HG03175 (cell line): Measurements from ENCODE around the gene SPACA9.

Source experiments
- ATAC-seq: cut with Tn5 transposase; IDR thresholded peaks from one replicate; pipeline ENCODE4 v1.9.1; 2021; ENCODE audit warnings: mild to moderate bottlenecking, moderate library complexity; ENCODE audit not compliant: unreplicated experiment

SPACA9 gene

DNA sequence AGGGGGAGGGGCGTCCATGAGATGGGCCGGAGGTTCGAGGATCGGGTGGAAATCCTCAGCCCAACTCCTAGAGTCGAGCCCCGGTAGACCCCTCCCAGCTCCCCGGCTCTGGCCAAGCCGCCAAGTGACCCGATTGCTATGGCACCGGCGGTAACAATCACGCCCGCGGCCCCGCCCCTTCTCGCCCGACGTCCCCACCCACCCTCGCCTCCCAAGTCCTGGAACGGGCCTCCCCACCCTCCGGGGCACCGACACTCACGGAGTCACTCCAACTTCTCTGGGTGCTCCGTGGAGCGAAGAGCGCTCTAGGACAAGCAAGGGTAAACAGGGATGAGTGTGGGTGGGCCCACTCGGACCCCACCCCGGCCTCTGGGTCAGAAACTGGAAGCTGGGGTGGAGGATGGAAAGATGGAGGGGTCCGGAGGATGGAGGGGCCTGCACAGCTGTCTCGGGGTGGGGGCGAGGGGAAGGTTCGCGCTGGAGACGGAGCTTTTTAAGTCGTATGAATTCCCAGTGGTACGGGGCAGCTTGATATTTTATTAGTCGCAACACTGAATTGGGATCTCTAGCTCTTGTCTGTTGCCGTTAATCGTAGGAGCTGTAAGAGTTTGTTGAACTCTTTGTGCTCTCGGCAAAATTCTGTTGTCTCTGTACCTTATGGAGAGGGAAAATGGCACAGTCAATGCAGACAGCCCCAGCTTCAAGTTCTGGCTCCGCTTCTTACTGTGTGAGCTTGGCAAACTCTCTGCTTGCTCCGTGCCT lies at the start of gene SPACA9:
Gene SPACA9 (plus strand): TSS at position 204 of the 762 bp plus-strand sequence. CDS start 5,050 bp downstream, outside the sequence.
- no peak for ATAC-seq

DNA sequence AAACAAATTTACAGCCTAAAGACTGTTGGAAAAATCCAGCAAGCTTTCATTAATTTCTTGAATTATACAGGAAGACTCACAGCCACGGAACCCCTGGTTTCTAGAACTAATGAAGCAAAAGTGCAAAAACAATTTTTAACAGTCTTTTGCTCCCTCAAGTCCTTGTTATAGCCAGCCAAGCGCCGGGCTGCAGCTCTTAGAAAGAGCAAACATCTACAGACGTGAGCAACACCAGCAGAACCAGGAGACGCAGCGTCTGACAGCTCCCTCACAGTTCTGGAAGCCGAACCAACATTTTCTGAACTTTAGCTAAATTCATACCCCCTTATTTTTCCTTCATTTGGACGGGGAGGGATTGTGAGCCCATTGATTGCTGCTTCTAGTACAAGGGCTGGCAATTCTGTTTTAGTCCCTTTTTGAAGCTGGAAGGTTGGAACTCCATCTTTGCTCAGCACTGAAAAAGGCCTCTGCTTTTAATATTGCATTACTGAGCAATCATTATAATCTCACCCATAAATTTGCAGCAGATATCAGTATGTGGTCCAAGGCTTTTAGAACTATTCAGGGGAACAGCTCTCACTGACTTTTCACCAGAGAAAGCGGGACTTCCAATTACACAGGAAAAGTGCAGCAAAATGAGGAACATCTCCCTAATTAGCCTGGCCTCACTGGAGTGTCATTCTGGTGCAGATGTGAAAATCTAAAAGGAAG lies 46.4 kb upstream of the SPACA9 start:
- ATAC-seq = no peak

DNA sequence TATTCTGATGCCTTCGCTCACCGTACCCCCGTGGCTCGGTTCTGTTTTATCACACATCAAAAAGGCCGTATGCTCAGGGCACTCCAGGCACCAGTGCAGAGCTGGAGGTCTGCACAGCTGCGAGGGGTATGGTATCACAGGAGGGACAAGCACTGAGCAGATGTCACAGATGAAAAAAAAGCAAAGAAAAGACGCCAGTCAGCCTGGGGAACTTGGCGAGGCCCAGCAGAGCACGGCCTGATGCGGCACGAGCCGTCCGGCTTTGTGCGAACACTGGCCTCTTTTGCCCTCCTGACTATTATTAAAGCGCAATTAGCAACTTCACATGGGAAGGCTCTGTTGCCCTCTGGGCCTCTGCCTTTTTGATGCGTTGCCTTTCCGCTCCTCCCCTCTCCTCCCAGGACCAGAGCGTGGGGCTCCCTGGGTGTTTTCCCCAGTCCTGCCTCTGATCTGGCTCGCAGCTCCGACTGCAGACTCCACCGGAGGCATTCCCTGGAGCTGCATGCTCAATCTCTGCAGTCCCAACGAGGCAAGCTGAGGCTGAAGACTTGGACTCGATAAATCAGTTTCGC lies 45.1 kb upstream of the SPACA9 start:
- ATAC-seq = no peak

DNA sequence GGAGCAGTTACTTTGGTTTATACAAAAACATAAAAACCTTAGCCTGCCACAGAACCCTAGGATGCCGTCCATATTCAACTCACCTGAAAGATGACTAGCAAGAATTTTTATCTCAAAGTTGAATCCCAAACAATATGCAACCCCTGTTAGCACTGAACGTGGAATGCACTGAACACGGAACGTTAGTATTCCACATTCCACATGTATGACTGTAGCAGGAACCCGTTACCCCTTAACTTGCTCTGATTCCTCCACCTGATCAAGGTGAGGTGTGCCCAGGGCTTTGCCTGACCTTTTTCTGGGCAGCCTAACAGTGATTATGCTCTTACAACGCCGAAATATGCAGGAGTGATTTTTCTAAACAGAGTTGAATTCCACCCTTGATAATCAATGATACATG lies 44.4 kb upstream of the SPACA9 start:
- no peak for ATAC-seq

DNA sequence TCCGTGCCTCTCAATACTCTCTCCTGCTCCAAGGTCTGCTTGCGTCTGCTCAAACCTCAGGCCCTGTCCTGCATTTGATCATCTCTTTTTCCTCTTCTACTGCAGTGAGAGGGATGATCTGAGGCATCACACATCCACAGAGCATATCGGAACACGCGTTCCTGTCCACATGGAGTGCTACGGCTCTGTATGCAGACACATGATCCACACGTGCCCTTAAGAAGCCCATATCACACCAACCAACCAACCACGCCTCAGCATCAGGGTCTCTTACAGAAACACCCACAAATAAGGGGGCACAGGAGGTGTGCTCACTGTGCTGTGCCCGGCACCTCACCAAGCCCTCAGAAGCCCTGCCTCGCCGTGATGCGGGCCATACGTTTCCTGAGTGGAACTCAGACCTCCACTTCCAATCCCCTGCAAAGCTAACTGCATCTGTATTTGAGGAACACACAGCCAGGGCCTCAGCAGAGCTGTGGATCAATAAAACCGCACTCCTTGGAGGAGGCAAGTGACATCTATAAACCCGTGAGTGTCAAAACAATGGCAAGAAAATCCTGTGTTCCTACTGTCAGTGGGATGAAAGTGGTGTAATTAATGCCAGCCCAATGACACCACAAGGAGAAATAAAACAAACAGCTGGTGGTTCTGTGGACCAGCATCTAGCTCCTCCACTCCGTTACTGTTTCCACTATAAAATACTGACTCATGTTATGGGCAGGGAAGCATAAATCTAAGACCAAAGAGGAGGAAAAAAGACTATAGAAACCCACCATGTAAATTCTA lies 41.0 kb upstream of the SPACA9 start:
- no peak for ATAC-seq

DNA sequence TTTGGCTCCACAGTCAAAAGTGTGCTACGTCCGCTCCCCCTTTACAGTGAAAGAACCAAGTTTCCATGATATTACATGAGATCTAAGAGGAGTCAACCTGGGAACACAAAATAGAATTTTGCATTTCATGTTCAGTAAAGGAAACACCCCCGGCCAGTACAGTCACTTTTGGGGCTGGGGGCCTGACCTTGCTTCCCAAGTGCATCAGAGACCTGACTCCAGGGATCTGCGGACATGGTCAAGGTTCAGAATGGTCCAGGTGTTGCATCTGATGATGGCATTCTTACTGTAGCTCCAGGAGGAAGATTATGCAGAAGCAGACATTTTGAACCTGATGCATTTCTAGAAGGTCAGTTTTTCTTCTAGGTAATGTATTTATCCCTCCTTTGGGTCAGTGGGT lies 40.4 kb upstream of the SPACA9 start:
- no peak for ATAC-seq

DNA sequence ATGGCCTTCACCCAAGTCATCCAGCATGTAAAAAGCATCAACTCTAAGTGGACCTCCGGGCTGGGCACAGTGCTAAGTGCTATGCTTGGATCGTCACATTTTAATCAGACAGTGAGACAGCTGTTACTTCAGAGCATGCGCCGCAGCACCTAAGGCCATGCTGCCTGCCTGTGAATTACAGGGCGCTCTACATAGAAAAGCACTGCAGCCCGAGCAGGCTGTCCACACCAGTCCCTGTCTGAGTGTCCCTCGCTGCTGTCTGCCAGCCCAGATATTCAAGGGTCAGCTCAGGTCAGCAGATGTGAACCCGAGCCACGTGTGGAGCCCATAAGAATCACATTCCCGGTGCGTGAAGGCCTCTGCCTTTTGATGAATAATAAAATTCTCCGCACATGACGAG lies 37.7 kb upstream of the SPACA9 start:
- ATAC-seq = no peak

DNA sequence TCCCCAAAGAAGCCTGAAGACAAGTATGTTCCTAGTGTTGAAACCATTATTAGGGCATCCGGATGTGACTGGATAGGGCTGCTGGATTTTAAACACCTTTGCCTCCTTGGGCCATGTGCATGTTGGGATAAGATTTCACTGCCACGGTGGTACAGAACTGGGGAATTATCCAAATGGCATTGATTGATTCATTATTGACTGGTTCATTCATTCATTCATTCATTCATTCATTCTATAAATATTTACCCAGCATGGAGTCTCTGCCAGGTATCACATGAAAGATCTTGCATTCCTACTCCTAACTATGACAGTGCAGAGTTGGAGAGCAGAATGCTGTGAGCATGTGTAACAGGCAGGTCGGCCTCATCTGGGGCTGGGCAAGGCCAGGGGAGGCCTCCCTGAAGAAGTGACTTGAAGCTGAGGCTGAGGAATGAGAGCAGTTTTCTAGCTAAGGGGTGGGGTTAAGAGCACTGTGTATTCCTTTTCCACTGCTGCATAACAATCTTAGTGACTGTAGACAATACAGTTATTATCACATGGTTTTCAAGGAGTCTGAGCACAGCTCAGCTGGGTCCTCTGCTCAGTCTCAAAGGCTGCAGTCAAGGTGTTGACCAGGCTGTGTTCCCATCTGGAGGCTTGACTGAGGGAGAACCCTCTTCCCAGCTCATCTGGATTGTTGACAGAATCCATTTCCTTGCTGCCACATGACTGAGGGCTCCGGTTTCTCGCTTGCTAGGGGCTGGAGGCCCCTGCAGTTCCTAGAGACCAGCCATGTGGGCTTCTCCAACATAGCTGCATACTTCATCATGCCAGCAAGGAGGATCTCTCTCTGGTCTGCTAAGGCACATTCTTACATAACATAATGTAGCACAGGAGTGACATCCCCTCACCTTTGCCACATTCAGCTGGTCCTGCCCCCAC lies 36.3 kb upstream of the SPACA9 start:
- no peak for ATAC-seq

DNA sequence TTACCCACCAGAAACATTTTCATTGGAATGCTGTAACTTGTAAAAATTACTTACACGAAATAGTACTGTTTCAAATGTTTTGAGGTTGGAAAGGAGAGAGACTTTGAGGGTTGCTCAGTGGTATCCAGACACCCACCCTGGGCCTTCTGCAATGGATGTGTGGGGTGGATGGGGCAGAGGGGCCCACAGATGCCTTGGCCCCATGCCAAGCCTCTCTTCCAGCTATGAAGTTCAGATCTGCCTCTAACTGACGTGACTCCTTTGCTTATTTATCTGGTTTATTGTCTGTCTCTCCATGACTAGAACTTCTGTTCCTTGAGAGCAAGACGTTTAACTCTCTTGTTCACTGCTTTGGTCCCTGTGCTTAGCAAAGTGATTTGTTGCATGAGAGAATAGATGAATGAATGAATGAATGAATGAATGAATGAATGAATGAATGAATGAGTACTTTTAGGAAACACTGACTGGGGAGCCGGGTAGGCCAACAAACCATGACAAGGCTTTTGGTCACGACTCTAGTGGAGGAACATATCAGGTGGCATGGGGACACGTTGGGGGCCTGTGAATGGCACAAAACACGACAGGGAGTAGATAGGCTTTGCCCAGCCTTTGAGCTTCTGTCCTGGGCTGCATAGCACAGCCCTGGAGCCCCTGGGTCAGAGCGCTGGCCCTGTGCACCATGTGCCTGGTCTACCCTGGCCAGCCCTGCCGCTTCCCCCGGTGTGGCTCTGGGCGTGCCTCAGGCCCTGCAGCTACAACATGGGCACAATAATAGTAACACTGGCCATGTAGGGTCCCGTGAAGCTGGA lies 32.4 kb upstream of the SPACA9 start:
- no peak for ATAC-seq

DNA sequence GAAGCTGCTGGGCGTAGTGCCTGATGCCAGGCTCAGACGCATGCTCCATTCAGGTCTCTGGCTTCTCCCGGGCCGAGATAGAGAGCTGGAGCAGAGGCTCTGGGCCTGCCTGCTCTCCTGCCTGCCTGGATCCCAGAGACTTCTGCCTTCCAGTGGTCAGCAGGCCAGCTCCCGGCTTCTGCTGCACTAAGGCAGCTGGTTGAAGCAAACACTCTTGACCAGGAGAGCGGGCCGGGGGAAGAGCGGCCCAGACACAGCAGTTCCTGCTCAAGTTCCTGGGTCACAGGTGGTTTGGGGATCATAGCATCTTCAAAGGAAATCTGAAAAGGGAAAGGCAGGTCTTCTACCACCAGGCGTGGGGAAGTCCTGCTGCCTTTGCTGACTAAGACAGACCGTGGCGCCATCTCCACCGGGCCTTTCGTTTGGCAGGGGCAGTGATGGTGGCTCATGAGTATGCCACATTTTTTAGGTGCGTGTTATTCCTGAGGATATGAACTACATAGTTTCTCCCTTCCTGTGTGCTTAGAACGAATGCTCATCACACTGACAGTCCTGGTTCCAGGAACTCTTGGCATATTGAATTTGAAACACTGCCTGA lies 31.7 kb upstream of the SPACA9 start:
- ATAC-seq = no peak

DNA sequence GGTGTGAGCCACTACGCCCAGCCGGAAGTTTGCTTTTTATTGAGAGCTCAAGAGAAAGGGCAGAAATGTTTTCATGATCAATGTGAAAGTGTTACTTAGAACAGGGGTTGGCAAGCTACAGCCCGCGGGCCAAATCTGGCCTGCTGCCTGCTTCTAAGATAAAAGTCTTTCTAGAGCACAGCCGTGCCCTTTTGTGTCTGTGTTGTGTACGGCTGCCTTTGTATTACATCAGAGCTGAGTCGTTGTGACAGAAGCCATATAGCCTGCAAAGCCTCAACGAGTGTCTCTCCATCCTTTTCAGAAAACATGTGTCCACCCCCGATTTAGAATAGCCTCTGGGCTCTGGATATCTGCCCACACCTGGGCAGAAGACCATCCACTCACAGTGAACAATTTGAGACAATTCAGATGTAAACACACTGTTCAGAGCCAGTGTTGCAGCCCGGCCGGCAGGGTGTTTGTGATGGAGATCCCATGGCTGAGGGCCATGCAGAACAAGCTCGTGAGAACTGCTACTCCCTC lies 29.5 kb upstream of the SPACA9 start:
- no peak for ATAC-seq

DNA sequence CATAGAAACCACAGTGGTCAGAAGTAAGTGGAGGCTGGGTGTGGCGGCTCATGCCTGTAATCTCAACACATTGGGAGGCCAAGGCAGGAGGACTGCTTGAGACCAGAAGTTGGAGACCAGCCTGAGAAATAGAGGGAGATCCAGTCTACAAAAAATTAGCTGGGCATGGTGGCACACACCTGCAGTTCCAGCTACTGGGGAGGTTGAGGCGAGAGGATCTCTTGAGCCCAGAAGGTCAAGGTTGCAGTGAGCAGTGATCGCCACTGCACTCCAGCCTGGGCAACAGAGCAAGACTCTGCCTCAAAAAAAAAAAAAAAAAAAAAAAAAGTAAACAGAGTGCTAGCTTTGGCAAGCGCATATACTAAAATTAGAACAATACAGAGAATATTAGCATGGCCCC lies 25.2 kb upstream of the SPACA9 start:
- no peak for ATAC-seq

DNA sequence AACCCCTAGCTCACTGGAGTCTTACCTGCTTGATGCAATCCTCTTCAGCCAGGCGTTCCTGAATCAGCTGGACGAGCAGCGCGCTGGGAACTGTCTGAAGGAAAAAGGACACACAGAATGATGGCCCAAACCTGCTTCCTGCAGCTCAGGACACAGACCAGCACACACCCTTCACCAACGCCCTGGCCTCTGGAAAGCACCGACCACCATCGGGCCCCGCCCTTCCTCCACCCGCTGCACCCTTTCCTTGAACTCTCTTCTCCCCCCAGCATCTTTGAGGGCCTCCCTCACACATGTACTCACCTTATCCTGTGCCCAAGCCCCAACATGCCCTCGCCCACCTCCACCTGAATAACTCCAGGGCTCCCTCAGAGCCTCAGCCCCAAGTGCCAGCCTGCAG lies 23.9 kb upstream of the SPACA9 start:
- ATAC-seq = no peak

DNA sequence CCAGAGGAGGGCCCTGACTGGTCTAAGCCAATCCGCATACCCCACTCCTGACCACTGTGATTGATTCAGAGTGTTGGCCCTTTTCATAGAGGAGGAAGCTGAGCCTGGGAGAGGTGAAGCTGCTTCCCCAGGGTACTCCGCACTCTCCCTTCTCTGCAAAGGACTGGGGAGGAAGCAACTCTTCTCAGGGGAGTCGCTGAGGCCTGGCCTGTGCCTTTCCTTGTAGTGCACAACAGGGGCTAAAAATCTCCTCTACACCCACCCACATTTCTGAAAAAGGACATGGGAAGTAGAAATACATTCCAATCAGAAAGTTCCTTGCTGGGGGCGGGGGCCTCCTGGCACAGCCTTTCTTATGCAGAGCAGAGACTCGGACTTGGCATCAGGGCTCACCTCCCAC lies 22.8 kb upstream of the SPACA9 start:
- ATAC-seq = no peak

DNA sequence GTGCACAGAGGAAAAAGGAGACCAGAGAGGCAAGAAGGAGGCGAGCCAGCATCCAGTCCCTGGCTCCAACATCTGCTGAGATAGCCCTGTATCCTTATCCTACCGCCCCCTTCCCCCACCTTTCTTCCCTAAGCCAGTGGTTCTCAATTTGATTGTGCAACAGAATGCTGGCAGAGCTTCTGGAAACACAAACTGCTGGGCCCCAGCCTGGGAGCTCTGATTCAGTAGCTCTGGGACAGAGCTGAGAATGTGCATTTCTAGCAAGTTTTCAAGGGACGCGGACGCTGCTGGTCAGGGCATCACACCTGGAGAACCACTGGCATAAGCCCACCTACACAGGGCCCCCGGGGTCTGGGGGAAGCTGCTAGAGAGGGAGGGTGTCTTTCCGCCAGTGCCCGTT lies 21.7 kb upstream of the SPACA9 start:
- ATAC-seq = no peak

DNA sequence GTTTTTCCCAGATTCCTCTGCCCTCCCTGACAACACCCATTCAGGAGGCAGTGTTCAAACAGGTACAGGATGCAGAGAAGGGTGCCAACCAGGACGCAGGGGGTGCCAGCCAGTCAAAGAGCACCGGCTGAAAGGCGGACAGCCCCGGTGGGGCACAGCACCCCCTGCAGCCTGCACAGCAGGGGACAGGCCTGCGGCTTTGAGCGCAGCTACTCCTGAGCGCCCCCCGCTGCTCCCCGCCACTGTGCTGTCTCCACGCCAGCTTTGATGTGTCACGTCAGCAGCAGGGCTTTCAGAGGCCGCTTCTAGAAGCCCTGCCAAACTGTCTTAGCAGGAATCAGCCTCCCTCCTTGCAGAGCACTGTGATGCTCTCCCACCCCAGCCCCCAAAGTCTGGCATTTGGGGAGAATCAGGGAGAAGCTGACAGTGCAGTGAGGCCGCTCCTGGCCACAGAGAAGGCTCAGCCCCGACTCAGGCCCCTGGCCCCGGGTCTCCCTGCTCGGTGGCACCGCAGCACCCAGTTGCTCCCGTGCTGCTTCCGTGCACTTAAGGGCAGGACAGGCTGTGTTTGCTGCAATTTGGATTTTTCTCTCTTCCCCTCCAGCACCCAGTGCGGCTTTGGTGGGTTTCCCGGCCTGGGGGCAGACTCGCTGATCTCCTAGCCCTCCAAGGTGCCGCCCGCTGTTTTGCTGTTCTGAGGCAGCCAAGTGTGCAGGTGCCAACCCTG lies 20.9 kb upstream of the SPACA9 start:
- ATAC-seq = no peak

DNA sequence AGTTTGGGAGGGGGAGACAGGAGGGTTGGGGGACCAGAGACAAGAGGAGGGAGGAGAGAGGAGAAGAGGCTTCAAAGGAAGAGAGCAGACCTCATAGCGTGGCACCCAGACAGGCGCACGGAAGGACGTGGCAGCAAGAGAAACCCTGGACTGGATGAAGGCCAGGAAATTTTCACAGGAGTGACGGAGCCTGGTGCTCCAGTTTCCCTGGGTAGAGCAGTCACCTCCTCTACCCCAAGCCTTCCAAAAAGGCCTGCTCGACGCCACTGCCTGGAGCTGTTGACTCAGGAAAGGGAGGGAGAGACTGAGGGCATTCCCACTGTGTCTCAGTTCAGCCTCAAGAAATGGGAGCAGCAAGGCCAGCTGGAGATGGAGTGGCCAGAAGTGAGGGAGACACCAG lies 19.9 kb upstream of the SPACA9 start:
- no peak for ATAC-seq

DNA sequence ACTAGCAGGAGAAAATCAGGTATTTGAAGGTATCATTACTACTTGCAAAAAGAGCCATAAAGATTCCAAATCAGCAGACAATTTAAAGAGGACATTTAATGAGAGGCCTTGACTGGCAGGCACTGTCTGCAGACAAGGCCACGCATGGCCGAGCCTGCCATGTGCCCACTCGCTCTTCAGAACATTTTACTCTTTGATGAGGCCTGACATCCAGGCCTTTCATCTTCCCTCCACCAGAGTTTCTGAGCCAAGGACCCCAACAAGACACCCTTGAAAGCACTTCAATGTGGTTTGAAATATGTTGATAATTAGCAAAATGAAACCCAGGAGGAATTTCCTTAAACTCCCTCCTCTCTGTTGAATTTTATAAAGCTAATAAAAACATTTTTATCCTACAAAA lies 17.0 kb upstream of the SPACA9 start:
- no peak for ATAC-seq
